HL-60/S4 (cell line): ENCODE data around the gene POLR2E.

ENCODE experiments used
- in situ Hi-C: fragments of 300-500 bp; cut with MboI; formaldehyde crosslinking; loops from 2 replicates; pipeline ENCODE4 v1.14.3; 2022; ENCODE audit warnings: low sequenced_read_pairs

Gene POLR2E

GRCh38 chr19:1066748-1067340, 28.3 kb downstream of the POLR2E start, which contains the start of gene ARHGAP45:
ARHGAP45 (plus strand) TSS chr19:1067167; CDS start chr19:1067406, 239 bp downstream.
- in situ Hi-C loops: no loop called here

DNA sequence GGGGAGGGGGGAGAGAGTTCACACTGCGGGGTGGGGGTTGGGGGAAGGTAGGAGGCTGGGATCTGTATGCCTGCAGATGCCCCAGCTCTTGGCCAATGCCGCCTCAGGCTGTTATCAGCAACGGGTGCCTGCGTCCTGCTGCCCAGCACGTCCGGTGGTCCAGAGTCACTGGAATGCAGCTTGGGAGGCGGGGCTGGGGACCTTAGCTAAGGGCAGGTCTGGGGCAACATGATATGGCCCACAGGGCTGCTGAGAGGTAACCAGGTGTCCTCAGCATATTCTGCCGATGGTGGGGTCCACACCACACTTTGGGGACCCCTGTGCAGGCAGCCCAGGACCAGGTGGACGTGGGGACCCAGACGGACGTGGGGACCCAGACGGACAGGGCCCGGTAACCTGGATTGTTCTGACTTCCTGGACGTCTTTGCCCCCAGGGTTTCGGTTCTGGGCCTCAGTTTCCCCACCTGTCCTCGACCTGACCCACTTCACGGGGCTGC, 28.9 kb downstream of the POLR2E start:
- in situ Hi-C loops: no loop called here

DNA sequence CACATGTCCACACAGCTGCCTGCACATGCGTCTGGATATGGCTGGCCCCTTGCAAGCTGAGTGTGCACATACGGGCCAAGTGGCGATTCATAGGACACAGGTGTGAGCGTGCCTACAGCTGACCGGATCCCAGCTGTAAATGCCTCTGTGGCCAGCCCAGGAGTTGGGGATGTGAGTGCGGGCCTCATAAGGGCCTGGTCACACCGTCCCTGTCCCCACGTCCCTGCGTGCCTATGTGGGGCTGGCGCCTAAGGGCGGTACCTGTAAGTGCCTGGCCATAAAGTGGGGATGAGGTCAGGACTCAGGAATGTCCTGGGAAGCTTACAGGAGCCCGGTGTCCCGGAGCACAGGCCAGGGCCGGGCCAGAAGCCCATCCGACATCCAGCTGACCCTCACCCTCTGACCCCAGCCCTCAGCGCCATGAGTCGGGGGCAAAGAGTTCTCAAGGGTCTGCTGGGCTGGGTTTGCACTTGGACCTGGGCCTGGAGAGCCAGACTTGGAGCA, 29.5 kb downstream of the POLR2E start:
- in situ Hi-C loops: no loop called here

DNA sequence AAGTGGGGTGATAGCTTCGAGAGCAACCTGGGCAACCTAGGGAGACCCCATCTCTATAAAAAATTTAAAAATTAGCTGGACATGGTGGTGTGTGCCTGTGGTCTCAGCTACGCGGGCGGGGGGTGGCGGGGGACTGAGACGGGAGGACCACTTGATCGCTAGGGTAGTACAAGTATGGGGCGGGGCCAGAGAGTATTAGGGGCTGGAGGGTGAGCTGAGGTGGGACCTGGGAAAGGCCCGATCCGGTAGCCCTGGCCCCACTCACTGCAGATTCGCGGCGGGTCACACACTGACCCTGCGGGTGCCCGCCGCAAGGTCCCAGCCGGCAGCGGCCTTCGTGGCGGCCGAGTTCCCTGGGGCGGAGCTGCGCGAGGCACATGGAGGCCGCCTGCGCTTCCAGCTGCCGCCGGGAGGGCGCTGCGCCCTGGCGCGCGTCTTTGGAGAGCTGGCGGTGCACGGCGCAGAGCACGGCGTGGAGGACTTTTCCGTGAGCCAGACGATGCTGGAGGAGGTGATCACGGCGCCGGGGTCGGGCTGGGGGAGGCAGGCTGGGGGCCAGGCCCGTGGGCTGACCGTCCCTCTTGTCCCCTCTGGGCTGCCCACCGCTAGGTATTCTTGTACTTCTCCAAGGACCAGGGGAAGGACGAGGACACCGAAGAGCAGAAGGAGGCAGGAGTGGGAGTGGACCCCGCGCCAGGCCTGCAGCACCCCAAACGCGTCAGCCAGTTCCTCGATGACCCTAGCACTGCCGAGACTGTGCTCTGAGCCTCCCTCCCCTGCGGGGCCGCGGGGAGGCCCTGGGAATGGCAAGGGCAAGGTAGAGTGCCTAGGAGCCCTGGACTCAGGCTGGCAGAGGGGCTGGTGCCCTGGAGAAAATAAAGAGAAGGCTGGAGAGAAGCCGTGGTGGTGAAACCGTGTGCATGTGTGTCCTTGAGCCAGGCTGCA, 30.2 kb downstream of the POLR2E start:
- in situ Hi-C loops: no loop called here

- in situ Hi-C loops: no loop called here
These were observed 31.1 kb downstream of the POLR2E start for GRCh38 chr19:1063909-1064660.

DNA sequence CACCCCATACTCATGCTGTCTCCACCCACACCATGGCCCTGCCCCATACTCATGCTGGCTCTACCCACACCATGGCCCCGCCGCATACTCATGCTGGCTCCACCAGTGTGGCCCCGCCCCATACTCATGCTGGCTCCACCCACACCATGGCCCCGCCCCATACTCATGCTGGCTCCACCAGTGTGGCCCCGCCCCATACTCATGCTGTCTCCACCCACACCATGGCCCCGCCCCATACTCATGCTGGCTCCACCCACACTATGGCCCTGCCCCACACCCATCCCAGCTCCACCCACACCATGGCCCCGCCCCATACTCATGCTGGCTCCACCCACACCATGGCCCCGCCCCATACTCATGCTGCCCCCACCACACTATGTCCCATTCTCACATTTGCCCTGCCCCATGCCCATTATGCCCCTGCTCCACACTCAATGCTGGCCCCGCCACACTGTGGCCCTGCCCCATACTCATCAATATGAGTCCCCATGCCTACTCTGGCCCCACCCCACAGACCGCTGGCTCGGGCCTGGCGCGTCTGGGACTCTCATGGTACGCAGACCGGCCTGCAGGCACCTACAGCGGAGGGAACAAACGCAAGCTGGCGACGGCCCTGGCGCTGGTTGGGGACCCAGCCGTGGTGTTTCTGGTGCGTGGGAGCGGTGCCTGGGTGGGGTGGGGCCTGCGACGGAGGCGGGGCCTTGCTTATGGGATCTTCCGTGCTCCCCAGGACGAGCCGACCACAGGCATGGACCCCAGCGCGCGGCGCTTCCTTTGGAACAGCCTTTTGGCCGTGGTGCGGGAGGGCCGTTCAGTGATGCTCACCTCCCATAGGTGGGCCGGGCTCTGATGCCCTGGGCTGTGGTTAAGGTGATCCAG, 31.9 kb downstream of the POLR2E start:
- in situ Hi-C loops: no loop called here

GRCh38 chr19:1062387-1063029, 32.7 kb downstream of the POLR2E start:
- in situ Hi-C loops: no loop called here

- in situ Hi-C loops: no loop called here
These were observed 33.2 kb downstream of the POLR2E start for GRCh38 chr19:1061987-1062386.

GRCh38 chr19:1060689-1061088, 34.5 kb downstream of the POLR2E start:
- in situ Hi-C loops: no loop called here

- in situ Hi-C loops: no loop called here
These were observed 37.1 kb downstream of the POLR2E start for GRCh38 chr19:1058112-1058511.

- in situ Hi-C loops: no loop called here
These were observed 37.9 kb downstream of the POLR2E start for GRCh38 chr19:1057176-1057855.

GRCh38 chr19:1055886-1056620, 39.1 kb downstream of the POLR2E start:
- in situ Hi-C loops: no loop called here

DNA sequence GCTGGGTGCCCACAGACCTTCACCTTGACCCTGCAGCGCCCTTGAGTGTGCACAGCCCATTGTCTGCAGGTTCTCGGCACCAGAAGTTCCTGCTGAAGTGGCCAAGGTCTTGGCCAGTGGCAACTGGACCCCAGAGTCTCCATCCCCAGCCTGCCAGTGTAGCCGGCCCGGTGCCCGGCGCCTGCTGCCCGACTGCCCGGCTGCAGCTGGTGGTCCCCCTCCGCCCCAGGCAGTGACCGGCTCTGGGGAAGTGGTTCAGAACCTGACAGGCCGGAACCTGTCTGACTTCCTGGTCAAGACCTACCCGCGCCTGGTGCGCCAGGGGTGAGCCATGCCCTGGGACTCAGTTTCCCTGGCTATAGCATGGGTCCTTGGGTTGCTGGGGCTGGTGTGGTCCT, 40.1 kb downstream of the POLR2E start:
- in situ Hi-C loops: no loop called here

- in situ Hi-C loops: no loop called here
These were observed 40.8 kb downstream of the POLR2E start for GRCh38 chr19:1054102-1055027.

GRCh38 chr19:1053176-1054101, 41.7 kb downstream of the POLR2E start:
- in situ Hi-C loops: no loop called here

DNA sequence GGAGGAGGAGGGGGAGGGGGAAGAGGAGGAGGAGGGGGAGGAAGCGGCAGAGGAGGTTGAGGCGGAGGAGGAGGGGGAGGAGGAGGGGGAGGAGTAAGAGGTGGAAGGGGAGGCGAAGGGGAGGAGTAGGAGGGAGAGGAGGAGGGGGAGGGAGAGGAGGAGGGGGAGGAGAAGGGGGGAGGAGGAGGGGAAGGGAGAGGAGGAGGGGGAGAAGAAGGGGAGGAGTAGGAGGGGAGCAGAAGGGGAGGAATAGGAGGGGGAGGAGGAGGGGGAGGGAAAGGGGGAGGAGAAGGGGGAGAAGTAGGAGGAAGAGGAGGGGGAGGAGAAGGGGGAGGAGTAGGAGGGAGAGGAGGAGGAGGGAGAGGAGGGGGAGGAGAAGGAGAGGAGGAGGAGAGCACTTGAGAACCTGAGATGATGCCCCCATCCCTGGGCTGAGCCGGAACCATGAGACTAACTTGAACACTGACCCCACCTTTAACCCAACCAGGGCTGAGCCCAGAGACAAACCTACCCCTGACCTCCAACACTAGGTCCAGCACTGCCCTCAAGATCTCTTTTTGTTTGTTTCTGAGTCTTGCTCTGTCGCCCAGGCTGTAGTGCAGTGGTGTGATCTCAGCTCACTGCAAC, 42.7 kb downstream of the POLR2E start:
- in situ Hi-C loops: no loop called here
